Kidney glomerular epithelial cell (primary cell): ENCODE measurements around the gene ATP2B1.

ENCODE experiments used
- DNase-seq: peaks from one replicate; lab custom pipeline; 2025; lab: John Stamatoyannopoulos, UW

ATP2B1 gene

DNA sequence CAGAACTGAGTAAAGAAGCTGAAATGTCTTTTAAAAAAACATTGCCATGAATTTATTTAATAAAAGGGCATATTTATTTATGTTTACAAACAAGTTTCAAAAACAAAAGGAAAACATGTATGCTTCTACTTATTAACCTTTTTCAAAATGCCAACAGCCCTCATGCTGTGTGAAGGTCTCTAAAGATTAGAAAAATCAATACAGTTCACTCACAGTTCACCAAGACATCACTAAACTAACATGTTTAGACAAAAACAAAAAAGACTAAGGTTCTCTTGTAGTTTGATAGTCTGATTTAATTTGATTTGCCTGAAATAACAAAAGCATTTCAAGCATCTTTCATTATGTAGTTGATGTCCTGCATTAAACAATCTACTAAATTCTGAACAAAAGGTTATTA is 118.9 kb downstream of the ATP2B1 start:
- no peak for DNase-seq

DNA sequence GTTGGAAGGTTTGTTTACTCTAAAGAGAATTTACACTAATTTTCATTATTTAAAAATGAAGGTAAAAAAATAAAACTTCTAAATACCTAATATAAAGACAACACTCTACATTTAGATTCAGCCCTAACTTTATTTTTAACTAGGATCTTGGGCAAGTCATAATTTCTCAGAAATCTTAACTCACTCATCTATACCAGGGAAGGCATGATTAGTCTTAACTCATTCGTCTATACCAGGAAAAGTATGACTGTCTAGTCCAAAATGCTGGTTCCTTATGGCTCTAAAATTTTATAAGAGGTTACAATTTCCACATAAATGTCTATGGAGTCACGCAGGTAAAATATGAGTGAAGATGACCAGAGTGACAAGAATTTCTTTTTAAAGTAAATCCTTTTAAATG is 130.1 kb downstream of the ATP2B1 start:
- DNase-seq = no peak

DNA sequence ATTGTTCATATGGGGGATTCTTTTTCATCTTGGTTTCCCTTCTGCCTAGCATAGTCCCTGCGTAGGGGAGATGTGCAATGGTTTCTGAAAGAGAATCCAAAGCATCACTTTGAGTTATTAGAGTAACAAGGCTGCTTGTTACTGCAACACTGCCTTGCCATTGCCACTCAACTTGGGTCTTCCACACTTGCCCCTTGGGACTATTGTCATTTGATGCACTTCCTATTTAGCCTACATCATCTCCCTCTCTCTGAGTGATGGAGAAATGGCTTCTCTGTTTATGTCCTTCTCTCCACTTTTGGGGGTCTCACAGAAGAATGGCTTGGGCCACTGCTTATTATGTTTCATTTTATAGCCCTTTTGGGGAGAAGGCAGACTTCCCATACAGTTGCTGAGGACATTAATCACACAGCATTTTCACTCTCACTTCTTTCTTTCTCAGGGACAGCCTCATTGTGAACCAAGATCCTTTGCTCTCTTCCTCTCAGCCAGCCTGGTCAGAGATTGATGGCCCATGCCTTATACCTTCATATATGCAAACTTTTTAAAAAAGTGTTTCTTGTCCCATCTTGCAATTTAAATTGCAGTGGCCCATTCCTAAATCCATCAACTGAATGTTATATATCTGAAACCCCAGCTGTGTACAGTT is 131.9 kb downstream of the ATP2B1 start:
- no peak for DNase-seq

DNA sequence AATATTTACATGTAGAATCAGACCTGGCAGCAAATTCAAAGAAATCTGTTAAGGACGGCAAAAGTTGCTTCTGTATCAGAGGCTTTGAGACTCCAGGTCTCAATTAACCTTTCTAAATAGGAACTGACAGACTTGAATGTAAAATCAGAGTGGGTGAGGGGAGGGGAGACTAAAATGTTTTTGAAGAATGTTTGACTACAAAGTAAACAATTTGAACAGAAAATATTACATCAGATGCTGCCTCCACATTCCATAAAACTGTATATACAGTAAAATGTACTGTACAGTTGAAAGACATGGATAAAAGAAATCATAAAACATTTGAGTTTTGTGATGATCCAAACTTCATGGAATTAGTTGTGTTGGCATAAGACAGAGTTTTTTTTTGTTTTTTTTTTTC is 133.3 kb downstream of the ATP2B1 start:
- no peak for DNase-seq

DNA sequence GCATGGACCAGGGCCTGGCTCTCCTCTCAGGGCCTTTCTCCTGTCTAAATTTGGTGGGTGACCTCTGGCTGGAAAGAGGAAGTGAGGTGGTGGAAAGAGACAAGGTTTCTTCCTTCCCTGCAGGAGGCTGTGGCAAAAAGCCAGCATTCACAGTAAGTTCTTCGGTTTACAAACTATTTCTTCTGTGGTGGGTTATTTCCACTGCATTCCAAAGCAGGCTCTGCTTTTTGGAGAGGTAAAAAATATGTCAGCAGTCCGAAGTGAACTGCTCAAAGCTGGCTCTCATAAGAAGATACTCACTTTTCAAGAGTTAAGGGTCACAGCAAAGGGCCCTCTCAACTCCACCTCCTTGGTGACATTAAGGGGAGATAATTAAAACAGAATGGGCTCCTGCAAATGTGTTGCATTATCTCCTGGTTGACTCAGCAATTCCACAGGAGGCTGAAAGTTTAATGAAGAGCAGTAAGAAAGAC is 133.9 kb downstream of the ATP2B1 start:
- DNase-seq = peak; percentile 5

DNA sequence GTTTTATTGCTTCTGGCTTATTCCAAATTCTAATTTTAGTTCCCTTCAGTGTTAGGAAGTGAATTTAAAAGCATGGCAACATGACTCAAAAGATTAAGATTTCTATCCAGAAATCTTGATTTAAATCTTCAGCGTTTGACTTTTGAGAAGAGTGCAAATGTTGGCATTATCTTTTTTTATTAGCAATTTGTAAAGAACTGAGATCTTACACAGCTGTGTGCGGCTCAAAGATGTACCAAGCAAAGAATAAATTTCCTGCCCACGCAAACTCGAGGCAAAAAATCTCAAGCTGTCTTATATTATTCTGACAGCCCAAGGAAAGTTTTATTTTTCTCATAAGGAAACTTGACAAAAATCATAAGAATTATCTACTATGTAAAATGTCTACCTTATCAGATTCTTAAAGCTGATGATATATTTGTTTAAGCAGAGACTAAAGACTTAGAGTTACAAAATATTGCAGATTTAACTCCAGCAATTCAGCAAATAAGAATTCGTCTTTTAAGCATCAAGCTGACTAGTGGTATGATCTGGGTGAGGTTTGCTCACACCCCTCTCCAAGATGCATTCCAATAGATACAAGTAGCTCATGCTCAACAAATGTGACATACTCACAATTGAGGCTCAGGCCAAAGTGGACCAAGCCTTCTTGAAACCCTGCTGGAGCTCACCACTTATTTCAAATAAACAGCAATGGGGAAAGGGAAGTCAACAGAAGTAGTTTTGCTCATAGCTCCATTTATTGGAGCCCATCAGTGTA is 135.4 kb downstream of the ATP2B1 start:
- no peak for DNase-seq

DNA sequence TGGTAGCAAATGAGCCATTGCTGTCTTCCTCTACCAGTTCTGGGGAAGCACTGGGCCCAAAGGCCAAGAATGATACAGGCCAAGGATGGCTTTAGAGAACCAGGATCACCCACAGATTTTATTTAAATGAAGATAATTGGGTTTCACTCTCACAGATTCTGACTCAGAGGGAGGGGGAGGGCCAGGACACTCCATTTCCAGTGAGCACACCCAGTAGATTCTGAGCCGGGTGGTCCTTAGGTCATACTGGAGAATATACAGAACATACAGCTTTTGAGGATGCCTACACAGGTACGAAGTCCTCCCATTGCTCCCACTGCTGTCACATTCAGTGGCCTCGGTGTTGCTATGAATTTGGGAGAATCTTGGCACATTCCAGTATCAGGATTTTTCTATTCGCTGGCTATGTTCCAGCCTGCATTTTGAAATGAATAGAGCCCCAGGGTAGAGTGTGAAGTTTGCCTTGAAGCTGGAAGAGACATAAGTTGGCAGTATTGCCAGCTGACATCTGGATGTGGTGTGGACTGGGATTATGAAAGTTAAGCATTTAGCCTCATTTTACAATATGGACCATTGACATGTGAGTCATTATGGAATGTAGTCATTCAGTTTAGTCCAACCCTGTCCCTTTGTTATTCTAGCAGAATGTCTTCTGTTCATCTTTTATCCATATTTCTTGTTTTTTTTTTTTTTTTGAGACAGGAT is 137.0 kb downstream of the ATP2B1 start:
- DNase-seq = no peak

DNA sequence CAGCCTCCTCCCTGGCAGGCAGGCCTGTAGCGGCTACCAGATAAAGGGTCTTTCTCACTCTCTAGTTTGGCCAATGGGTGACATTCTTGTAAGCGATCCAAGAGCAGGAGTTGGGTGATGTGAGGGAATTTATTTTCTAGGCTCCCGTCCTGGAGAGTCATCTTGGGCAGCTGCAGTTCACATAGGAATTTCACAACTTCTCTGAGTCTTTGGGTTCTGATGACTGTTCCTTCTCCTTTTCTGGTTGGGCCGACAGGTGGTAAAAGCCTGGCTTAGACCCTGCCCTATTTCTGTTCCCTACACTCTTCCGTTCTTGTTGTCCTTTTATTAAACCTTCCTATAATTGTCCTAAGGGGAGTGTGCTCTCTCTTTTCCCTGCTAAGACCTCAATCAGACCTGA is 140.2 kb downstream of the ATP2B1 start:
- DNase-seq = no peak

DNA sequence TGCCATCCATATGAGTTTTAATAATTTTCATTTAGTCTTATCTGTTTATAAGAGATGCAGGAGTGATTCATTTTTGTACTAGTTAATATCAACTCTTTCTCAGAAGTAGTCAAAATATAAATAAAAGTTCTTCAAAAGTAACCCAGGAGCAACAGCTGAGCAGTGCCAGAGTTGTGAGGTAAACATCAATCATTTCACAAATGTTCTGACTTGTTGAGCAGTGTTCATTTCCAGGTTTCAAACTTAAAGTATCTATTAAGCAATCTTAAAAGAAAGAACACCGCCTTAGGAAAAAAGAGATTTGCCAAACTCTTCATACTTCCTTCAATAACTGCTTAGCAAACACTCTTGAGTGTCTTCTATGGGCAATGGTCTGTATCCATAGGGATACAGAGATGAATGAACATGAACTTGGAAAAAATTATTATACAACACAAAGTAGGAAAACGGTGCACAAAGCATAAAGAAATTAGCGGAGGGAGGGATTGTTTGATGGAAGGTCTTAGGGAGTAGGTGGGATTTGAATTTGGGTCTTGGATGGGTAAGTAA is 140.9 kb downstream of the ATP2B1 start:
- DNase-seq = no peak

DNA sequence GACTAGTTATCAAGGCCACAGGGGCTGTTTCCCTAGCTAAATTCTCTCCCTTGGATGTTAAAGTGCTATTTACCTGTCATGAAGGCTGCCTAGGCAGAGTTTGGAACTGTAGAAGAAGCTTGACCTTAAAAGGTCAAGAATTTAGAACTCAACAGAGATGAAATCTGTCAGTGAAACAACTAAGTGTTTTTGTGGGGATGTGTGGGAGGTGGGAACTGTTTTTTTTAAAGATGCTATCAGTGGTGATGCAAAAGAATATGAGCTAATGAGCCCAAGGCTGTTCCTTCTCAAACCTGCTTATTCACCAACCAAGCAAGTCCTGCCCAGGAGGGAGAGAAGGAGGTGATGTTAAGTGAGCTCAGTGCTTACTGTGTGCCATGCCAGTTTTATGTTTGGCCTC is 142.0 kb downstream of the ATP2B1 start:
- peak; percentile 38 for DNase-seq

DNA sequence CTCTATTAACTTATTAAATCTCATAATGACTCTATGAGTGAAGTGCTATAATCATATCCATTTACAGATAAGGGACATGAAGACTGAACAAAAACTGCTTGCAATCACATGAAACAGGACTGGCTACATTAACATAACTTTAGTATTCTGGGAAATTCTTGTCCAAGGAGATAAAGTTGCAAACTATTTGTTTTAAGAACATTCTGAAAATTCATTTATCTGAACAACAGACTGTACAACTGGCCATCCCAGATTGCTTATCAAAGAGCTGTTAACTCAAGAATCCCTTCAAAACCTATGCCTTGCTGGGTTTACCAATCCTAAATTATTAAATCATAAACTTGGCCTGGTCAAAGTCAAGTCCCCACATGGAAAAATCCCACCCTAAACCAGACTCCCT is 143.6 kb downstream of the ATP2B1 start:
- DNase-seq = no peak

DNA sequence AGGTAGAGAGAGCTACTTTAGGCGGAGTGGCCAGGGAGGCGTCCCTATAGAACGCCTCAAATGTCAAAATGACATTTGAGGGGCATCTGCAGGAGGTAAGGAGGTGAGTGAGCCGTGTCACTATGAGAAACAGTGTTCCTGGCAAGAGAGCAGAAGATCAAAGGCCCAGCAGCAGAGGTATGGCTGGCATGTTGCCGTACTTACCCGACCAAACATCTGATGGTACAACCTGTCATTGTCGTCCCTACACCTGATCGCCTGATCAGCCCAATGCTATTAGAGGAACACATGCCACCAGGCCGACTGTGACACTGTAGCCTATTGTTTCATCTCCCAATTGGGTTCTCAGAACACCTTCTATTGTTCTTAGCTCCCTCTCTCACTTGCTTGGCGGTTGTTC is 148.9 kb downstream of the ATP2B1 start:
- DNase-seq = no peak

DNA sequence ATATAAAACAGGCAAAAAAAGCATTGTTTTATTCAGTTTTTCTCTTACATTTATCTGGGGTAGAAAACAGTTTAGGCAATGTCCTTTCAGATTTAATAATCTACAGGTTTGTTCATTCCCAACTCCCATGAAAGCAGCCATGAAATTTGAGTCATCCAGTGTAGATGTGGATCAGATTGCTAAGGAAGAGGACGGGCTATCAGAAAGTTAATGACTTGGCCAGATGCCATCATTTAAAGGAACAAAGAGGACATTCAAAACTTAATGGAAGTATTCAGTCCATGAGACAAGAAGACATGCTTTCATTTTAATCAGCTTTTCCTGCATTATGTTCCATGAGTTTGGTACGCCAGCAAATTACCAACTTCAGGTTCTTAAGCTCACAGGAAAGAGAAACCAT is 151.7 kb downstream of the ATP2B1 start:
- DNase-seq = no peak

DNA sequence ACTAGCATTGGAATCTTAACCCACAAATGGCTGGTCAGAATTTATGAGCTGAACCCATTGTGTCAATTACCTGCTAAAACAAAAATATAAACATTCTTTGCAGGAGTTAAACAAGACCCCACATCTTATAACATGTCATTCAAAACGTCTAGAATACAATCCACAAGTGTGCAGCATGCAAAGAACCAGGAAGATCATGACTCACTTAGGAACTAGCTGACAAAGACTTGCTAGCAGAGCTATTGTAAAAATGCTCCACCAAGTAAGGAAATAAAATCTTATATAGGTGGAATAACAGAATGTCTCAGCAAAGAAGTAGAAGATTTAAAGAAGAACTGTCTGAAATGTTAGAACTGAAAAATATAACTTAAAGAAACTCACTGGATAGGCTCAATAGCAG is 156.3 kb downstream of the ATP2B1 start:
- peak; percentile 3 for DNase-seq

DNA sequence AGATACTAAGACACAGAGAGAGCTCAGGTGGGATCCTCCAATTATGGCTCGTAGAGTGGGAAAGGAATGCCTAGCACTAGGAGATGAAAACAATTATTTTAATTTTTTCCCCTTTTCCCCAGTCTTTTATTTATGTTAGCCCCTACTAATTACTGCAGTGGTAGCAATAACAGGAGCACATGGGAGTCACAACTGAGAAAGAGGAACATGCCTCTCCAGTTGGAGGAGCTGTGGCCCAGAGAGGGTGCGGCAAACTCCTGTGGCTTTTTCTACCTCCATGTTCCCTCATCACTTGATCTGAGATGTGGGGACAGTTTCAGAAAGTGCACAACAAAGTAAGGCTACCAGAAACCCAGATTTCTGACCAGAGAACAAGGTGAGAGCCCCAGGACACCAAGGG is 156.9 kb downstream of the ATP2B1 start:
- DNase-seq = no peak

DNA sequence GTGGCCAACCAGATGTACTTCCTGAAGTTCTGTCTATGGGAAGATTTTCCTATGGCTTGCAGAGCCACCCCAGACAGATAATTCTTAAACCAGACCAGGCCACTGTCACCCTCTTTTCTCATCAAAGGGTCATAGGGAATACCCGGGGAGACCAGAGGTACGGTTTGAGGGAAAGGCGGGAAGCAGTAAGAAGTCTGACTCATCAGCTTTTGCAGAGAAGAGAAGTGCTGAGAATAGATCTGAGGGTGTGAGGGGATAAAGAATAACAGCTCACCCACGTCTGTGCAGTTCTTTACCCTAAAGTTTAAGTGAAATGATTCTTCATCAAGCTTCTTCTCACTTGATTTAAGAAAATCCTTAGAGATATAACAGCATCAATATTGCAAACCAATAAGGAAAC is 161.5 kb downstream of the ATP2B1 start:
- DNase-seq = no peak

DNA sequence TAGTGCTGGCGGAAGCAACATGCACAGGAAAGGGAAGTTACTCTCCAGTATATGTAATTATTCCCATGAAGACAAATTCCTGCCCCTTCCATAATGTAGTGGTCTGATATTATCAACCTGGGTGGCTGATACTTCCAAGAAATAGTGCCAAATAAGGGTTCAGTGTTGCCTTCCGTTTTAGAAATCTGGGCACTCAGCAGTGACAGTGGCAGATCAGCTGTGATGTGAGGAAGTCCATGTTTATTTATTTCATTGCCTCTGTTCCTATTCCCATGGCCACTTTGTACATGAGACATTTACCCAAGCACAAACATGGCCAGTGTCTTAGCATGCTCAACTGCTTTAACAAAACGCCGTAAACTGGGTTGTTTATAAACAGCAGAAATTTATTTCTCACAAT is 162.5 kb downstream of the ATP2B1 start:
- DNase-seq = no peak

DNA sequence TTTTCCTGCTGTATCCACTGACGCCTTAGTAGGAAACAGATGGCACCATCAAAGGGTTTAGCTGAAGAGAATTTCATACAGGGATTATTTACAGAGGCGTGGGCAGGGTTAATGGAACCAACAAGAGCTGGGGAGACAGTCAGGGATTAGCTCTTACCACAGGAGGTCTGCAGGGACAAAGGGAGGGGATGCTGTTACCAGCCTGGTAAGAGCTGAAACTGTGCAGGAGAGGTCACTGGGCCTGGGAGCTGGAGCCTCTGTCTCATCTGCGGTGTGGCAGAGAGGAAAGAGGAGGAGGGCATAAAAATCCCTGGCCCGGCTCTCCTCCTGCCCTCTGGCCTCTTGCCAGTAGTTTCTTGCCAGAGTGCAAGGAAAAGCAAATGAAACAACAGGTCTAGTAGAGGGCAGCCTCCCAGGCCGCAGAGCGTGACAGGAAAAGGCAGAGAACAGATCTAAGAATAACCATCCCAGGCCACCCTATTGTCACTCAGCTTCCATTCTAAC is 163.9 kb downstream of the ATP2B1 start:
- peak; percentile 73 for DNase-seq

DNA sequence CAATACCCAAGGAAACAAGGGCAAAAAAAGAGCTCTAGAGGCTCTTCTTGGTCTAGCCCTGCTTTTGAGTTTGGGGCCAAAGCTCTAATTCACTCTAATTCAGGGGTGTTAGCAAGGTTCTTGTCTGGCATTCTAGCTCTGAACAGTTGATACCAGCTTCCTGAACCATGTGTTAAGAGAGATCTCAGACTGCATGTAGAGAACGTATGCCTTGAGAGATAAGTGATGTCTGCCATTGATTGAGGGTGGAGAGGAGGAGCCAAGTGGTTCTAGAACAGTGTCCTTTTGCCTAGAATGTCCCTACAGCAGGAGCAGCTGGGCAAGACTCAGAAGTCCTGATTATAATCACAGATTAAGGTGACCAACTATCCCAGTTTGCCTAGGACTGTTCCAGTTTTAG is 164.6 kb downstream of the ATP2B1 start:
- no peak for DNase-seq

DNA sequence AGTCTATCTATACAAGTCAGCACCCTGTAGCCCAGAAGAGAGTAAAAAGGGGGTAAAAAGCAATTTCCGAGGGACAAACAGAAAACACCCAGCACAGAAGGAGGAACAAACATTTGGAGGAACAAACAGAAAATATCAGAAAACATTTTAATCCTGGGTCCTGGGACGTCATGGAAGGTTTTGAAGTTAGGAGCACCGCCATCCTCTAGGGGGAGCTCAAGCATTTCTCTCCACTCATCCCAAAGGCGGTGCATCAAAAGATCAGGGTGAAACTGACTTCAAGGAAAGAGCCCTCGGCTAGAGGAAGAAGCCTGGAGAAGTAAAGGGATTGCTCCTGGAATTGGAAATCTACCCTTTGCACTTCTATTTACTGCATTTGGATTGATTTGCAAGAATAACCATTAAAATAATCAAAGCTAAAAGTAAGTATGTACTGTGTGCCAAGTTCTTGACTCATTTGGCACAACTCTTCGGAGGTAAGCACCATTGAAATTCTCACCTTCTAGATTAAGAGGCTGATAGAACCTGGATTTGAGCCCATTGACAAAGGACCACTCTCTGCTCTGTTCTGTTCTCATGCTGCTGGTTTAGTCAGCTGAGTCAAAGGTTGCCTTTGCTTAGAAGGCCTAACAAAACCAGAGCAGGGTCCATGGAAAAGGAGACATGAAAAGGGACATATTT is 165.6 kb downstream of the ATP2B1 start:
- peak; percentile 60 for DNase-seq

DNA sequence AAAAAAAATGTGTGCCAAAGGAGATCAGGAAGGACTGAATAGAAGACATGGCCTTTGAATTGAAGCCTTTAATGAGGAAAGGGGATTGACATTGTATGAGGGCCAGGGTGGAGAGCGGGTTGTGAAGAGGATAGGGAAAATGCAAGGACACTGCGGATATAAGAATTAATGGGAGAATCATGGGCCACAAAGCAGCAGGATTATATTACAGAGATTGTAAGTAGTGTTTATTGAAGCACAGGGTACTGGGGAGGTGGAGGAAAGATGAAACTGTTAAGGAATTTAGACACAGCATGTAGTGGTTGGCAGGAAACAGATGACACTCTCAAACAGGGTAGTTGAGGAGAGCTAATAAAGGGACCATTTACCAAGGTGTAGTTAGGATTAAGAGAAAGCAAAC is 166.4 kb downstream of the ATP2B1 start:
- no peak for DNase-seq

DNA sequence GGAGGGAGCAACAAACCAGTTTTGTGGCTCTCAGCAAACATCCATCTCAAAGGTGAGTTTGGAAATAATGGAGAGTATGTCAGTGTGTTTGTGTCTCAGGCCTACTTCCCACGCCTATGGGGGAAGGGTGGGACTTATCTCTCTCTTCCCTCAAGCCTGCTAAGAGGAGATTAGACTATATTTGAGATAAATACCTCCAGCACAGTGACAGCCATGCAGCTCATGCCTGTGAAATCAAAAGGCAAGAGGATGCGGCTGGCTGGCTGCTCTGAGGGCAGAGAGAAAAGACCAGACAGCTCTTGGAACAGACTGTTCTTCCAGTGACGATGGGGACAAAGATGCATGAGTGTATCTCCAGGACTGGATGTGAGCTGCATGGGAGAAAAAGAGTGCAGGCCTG is 168.1 kb downstream of the ATP2B1 start:
- DNase-seq = no peak
